Cardiac fibroblast (primary cell): ENCODE data around the gene ZNF528.

Experiments
- DNase-seq, 2 donors: peaks; one replicate each; pipeline versions ENCODE4 v3.0.0 to v3.0.0-alpha.2; 2010; ENCODE audit warnings: low read depth in 2 of 2
- H3K4me3 ChIP-seq, 2 donors: replicated peaks in 1 of 2; 1 replicate in 1 of 2; 2 replicates in 1 of 2; pipeline ENCODE4 v1.5.1; 2011; ENCODE audit warnings: low read depth in 2 of 2, low read length in 2 of 2, mild to moderate bottlenecking in 2 of 2, moderate library complexity in 1 of 2
- TF ChIP-seq, protein P1 (sequence below): IDR thresholded peaks from one replicate; pipeline ENCODE4 v1.5.1; 2011; ENCODE audit warnings: low read depth, mild to moderate bottlenecking, low read length, inconsistent platforms

ZNF528 gene

DNA sequence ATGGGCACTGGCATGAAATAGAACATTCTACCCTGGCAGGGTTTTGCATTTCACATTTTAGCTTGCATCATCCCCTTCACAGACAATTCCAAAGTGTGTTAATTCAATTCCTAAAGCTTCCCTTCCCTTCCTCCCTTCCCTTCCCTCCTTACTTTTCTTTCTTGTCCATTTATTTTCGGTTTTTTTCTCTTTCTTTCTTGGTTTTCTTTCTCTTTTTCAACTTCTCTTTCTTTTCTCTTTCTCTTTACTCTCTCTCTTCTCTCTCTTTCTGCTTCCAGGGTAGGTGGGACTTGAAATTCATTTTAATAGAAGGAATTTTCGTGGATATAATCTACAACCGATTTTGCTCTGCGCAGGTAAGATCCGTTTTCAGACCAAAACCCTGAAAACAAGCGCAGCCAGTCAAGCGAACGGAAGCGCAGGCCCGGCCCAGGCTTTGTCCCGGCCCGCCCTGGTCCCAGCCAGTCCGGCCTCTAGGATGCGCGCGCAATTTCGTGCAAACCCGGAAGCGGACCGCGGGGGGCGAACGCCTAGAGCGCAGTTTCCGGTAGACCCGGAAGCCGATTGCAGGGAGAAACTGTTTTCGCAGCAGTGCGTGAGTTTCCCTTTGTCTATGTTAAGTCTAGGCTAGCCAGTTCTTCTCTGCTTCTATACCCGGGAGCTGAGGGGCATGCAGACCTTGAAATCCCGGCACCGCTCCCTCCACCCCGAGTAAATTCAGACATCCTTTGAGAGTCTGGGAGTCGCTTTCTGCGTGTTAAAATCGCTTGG is at the start of gene ZNF528:
ZNF528 (plus strand) TSS at position 540 of the 771 bp plus-strand sequence. CDS start 4,165 bp downstream, outside the sequence.
- TF ChIP-seq, protein P1, sequence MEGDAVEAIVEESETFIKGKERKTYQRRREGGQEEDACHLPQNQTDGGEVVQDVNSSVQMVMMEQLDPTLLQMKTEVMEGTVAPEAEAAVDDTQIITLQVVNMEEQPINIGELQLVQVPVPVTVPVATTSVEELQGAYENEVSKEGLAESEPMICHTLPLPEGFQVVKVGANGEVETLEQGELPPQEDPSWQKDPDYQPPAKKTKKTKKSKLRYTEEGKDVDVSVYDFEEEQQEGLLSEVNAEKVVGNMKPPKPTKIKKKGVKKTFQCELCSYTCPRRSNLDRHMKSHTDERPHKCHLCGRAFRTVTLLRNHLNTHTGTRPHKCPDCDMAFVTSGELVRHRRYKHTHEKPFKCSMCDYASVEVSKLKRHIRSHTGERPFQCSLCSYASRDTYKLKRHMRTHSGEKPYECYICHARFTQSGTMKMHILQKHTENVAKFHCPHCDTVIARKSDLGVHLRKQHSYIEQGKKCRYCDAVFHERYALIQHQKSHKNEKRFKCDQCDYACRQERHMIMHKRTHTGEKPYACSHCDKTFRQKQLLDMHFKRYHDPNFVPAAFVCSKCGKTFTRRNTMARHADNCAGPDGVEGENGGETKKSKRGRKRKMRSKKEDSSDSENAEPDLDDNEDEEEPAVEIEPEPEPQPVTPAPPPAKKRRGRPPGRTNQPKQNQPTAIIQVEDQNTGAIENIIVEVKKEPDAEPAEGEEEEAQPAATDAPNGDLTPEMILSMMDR, result no peak
- peak within 1 kb of the TSS; percentile 69 to 87 for H3K4me3 ChIP-seq
- peak; percentile 96 to 97 for DNase-seq

DNA sequence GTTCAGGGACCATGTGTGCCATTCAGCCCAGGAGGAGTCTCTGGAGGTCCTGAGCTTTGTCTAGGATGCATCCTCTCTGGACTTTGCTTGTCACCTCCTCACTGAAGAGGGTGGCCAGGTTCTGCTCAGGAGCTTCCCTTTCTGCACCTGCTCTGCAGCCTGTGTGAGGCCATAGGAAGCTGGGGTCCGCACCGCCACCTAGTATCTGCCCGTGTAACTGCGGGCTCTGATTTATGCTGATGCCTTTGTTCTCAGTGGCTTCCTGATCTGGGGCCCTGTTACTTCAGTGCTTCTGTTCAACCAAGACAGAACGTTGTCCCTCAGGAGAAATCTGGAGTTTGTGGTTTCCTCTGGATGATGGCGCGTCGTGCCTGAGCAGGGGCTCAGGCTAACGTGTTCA is 46.1 kb upstream of the ZNF528 start:
- TF ChIP-seq, protein P1, result no peak
- no peak overlapping the region for H3K4me3 ChIP-seq
- DNase-seq, result no peak

DNA sequence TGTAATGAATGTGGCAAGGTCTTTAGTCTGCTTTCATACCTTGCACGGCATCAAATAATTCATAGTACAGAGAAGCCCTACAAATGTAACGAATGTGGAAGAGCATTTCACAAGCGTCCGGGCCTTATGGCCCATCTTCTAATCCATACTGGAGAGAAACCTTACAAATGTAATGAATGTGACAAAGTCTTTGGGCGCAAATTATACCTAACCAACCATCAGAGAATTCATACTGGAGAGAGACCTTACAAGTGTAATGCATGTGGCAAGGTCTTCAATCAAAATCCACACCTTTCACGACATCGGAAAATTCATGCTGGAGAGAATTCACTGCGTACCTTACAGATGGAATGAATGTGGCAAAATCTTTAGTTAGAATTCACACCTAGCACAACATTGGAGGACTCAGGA is 31.2 kb upstream of the ZNF528 start:
- no peak for DNase-seq
- H3K4me3 ChIP-seq, result no peak overlapping the region
- TF ChIP-seq, protein P1, result no peak

DNA sequence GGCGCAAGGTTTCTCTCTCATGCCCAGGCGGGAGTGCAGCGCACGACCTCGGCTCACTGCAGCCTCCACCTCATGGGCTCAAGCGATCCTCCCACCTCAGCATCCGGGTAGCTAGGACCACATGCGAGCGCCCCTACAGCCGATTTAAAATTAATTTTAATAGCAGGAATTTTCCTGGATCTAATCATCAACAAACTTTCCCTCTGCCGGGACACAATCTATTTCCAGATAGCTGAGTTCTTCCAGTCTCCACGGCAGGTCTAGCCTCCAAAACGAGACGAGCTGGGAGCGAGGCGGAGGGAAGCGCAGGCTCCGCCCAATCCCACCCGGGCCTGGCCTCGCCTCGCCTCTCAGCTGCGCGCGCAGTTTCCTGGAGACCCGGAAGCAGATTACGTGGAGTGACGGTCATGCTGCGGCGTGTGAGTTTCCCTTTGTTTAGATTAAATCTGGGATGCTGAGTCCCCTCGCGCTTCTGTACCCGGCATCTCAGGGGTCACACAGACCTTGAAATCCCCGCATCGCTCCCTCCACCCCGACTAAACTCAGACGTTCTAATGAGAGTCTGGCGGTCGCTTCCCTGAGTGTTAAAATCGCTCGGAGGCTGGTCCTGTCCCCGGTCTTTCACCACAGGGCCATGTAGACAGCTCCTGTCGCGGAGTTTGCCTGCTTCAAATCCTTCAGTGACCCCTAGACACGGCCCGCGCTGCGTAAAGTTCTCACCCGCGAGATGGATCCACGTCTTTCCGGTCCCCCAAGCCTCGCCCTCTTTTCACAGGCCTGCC is 27.9 kb upstream of the ZNF528 start, which contains the start of gene ZNF880:
ZNF880 (plus strand) TSS at position 365 of the 782 bp plus-strand sequence; CDS start at position 408, 43 bp downstream.
- TF ChIP-seq, protein P1, result no peak
- peak; percentile 94 for DNase-seq
- H3K4me3 ChIP-seq, result peak within 1 kb of the TSS; percentile 75 to 82

DNA sequence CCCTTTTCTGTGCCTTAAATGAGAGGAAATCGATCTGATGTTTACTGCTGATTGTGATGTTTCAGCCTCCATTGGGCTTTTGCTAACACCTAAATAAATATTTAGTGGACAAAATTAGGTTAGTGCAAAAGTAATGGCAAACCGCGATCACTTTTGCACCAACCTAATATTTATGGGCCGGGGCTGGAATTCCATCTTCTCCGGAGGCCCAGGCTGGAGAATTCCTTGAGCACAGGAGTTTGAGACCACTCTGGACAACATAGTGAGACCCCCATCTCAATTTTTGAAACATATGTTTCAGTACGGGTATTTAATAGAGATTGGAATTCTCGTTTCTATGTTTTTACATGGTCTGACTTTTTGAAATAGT is 27.3 kb upstream of the ZNF528 start:
- TF ChIP-seq, protein P1, result no peak
- DNase-seq, result no peak
- H3K4me3 ChIP-seq, result peak overlapping the region; percentile 75 to 82

DNA sequence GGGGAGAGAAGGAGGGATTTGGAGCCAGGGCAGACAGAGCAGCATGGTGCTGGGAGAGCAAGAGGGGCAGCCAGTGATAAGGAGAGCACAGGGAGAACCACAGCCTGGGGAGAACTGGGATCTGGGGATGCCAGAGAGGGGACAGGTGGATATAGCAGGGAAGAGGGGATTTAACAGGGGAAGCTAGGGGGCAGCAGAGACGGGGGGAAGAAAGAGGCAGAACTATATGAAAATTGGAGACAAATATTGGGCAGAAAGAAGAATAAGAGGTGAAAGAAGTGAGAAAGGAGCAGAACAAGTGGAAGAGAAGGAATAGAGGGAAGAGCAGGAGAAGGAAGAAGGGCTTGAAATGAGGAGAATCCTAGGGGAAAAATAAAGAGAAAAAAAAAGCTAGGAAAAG is 6.5 kb upstream of the ZNF528 start:
- DNase-seq, result no peak
- TF ChIP-seq, protein P1, result no peak

More for the DNA sequence above, 6.5 kb upstream of the ZNF528 start:
- no peak overlapping the region for H3K4me3 ChIP-seq
